SW480 (cell line): ENCODE data around the gene OR56A1.

ENCODE experiments used
- DNase-seq: peaks from one replicate; pipeline ENCODE4 v3.0.0-alpha.2; 2016; ENCODE audit warnings: low spot score

OR56A1 gene

DNA sequence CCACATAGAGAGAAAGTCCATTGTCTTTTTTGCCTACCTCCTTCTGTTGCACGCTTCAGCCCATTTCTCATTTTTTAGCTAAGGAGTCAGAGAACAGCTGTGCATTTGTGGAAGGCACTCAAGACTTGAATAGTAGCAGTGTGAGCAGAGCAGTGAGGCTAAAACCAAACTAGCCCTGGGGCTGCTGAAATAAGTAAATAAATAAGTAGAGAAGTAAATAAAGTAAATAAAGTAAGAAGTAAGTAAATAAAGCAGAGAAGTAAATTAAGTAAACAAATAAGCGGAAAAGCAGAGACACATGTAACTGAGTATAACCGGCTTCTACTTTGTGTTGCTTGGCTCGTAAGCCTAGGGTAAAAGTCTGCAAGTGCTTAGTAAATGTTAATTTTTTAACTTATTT lies 41.4 kb downstream of the OR56A1 start:
- no peak for DNase-seq

DNA sequence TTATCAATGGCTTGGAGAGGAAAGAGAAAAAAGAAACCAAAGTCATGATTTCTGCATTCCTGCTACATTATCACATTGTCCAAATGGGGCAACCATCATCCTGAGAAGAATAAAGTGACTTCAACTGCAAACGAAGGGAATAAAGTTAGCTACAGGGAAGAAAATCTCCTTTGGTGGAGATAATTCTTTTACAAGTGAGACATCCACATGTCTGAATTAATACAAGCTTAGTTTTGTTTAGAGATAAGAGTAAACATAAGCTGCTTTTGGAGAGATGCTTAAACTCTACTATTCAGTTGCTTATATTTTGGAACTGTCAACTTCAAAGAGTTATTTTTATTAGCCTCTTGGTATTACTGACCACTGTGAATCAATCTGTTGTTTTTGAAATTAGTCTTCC lies 43.7 kb downstream of the OR56A1 start, which contains the start of gene OR52L1:
TSS of gene OR52L1 (minus strand) at position 101 of the 400 bp plus-strand sequence. CDS start at position 46, 55 bp downstream.
- no peak for DNase-seq

DNA sequence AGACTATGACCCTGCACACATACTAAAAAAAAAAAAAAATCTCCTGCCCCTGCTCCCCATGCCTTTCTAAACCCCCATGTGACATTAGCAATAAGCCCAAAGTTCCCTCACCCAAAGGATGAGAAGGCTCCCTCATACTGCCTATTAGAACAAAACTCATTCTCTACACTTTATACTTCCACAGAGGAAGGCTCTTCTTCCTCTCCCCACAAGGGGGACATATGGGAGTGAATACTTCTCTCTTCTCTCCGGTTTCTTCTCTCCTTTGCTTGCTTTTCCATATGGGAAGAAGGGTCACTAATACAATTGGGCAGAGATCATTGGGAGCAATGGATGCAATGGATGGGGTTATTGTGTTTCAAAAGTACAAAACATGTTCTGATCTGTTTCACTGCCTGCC lies 47.1 kb downstream of the OR56A1 start:
- DNase-seq, result no peak

DNA sequence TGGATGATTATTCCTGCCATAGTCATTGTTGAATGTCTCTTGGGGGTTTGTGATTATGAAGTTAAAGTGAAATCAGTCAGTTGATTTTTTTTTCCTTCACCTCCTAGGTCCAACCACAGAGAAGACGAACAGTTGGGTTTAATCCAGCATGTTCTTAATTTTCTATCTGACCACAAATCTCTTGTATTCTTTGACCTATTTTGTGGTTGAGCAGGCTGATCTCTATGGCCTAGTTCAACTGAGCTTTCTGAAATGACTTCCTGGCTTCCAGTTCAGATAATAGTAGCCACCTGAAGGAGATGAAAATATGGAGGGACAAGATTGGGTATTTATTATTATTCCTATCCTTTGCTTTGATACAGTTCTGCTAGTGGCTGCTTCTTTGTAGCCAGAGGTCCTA lies 57.0 kb downstream of the OR56A1 start:
- no peak for DNase-seq
